SU-DHL-6 (cell line): Measurements from ENCODE around the gene GRIN2A.

Experiments
- H2AFZ ChIP-seq: fragments of 200-600 bp; sonication (generic); 2 replicates; pipeline ENCODE4 v1.6.1; 2014; ENCODE audit warnings: low read depth, mild to moderate bottlenecking, moderate library complexity, mixed read lengths, antibody characterized with exemption, low read length; ENCODE audit not compliant: severe bottlenecking
- H3F3A ChIP-seq: fragments of 200-600 bp; shearing (Covaris generic); 2 replicates; pipeline ENCODE4 v1.6.0; 2016; ENCODE audit warnings: antibody characterized with exemption, mild to moderate bottlenecking; ENCODE audit not compliant: insufficient read depth
- H3K27ac ChIP-seq: fragments of 200-600 bp; sonication (generic); 2 replicates; pipeline ENCODE4 v1.5.1; 2016; ENCODE audit warnings: low read depth, mild to moderate bottlenecking, low read length, moderate library complexity, mixed read lengths
- H3K27me3 ChIP-seq: fragments of 200-600 bp; sonication (generic), shearing (Covaris generic); 2 replicates; pipeline ENCODE4 v1.6.0; 2014; ENCODE audit warnings: mild to moderate bottlenecking, low read length
- H3K36me3 ChIP-seq: fragments of 200-600 bp; sonication (generic); 2 replicates; pipeline ENCODE4 v1.6.1; 2014; ENCODE audit warnings: mild to moderate bottlenecking, low read length, mixed read lengths
- H3K4me2 ChIP-seq: fragments of 300-600, 200-600 bp; shearing (Covaris generic), sonication (generic); 2 replicates; pipeline ENCODE4 v1.6.0; 2014; ENCODE audit warnings: low read length, low read depth, mild to moderate bottlenecking; ENCODE audit not compliant: poor library complexity, severe bottlenecking
- H3K4me3 ChIP-seq: fragments of 200-600 bp; sonication (generic); 2 replicates; pipeline ENCODE4 v1.5.1; 2014; ENCODE audit warnings: antibody characterized with exemption, low read length, mild to moderate bottlenecking, mixed read lengths; ENCODE audit not compliant: insufficient read depth, poor library complexity, severe bottlenecking
- H3K79me2 ChIP-seq: fragments of 200-600 bp; sonication (generic); 2 replicates; pipeline ENCODE4 v1.6.1; 2014; ENCODE audit warnings: mild to moderate bottlenecking, low read length, moderate library complexity; ENCODE audit not compliant: insufficient read depth
- H3K9ac ChIP-seq: fragments of 200-600 bp; sonication (generic); 2 replicates; pipeline ENCODE4 v1.7.0; 2014; ENCODE audit warnings: mild to moderate bottlenecking, low read length
- H3K9me2 ChIP-seq: fragments of 200-600 bp; sonication (generic); replicated peaks from 2 replicates; pipeline ENCODE4 v1.6.1; 2014; ENCODE audit warnings: low read length; ENCODE audit not compliant: insufficient read depth
- H3K9me3 ChIP-seq: fragments of 200-600 bp; sonication (generic); 2 replicates; pipeline ENCODE4 v1.6.1; 2014; ENCODE audit warnings: low read length, mixed read lengths; ENCODE audit not compliant: insufficient read depth
- H4K20me1 ChIP-seq: fragments of 200-600 bp; sonication (generic); 2 replicates; pipeline ENCODE4 v1.6.1; 2014; ENCODE audit warnings: low read depth, mild to moderate bottlenecking, antibody characterized with exemption, low read length, moderate library complexity, mixed read lengths
- CTCF ChIP-seq: fragments of 200-600 bp; sonication (generic); IDR thresholded peaks from one replicate; pipeline ENCODE4 v1.5.1; 2017; ENCODE audit warnings: antibody characterized with exemption, mild to moderate bottlenecking, low read length, moderate library complexity; ENCODE audit not compliant: insufficient read depth, poor library complexity, severe bottlenecking
- EZH2phosphoT487 ChIP-seq: fragments of 200-600 bp; sonication (generic), shearing (Covaris generic); conservative IDR thresholded peaks from 2 replicates; pipeline ENCODE4 v1.6.1; 2018; ENCODE audit warnings: mild to moderate bottlenecking, antibody characterized with exemption, low read length, moderate library complexity, mixed read lengths

The GRIN2A gene

DNA sequence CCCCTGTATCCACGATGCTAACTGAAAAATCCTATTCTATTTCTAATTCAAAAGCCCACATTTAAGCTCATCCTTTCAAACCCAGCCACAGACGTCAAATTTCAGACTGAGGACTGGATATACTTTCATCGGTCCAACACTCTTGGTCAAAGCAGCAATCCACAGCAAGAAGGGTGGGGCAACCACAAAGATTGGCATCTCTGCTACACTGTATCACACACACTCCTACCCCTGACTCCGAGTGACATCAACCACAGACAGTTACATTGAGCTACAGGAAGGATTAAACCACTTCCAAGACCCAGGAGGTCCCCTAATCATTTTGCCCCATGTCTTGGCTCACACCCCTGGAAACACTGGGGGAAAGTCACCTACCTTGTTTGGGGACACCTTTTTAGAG is 61.3 kb downstream of the GRIN2A start:
- no peaks in the 10 kb centered on the region for H4K20me1 ChIP-seq
- H3K4me2 ChIP-seq, result no peak overlapping the region
- no peaks in the 10 kb centered on the region for H3K9me3 ChIP-seq
- H2AFZ ChIP-seq, result no peak overlapping the region
- H3K9ac ChIP-seq, result no peak overlapping the region
- no peaks in the 10 kb centered on the region for H3K9me2 ChIP-seq
- no peaks in the 10 kb centered on the region for H3F3A ChIP-seq
- H3K4me3 ChIP-seq, result no peak overlapping the region
- no peaks in the 10 kb centered on the region for H3K36me3 ChIP-seq
- TF ChIP-seq CTCF (no peak), EZH2phosphoT487 (no peak)
- H3K27ac ChIP-seq, result no peak overlapping the region
- H3K27me3 ChIP-seq, result no peaks in the 10 kb centered on the region
- H3K79me2 ChIP-seq, result no peaks in the 10 kb centered on the region

DNA sequence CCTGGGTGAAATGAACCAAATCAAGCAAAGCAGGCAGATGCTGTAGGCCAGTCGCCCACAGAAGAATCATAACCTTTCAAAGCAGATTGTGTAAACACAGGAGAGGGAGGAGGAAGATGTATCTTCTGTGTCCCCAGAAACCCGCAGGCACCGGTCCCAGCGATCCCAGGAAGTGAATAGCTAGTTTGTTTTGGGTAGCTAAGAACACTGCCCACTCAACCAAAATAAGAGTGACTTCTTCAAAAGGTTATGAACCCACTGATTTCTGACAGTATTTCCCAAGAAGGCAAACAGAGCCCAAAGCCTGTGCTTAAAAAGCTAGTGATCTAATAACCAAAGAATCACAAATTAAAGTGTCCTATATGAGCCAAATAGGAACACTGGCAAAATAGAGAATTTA is 67.8 kb downstream of the GRIN2A start:
- no peak overlapping the region for H3K4me2 ChIP-seq
- H4K20me1 ChIP-seq, result no peaks in the 10 kb centered on the region
- H3K27me3 ChIP-seq, result no peaks in the 10 kb centered on the region
- no peaks in the 10 kb centered on the region for H3F3A ChIP-seq
- no peaks in the 10 kb centered on the region for H3K79me2 ChIP-seq
- no peaks in the 10 kb centered on the region for H3K36me3 ChIP-seq
- H3K27ac ChIP-seq, result no peak overlapping the region
- H2AFZ ChIP-seq, result no peak overlapping the region
- H3K9ac ChIP-seq, result no peak overlapping the region
- no peaks in the 10 kb centered on the region for H3K9me2 ChIP-seq
- H3K4me3 ChIP-seq, result no peak overlapping the region
- no peaks in the 10 kb centered on the region for H3K9me3 ChIP-seq
- TF ChIP-seq EZH2phosphoT487 (no peak), CTCF (no peak)

- TF ChIP-seq CTCF (no peak), EZH2phosphoT487 (no peak)
- Histone ChIP-seq H3K36me3 (no peaks in the 10 kb centered on the region), H4K20me1 (no peaks in the 10 kb centered on the region)
Measured at GRCh38 chr16:10113248-10113647, 69.0 kb downstream of the GRIN2A start.

More at GRCh38 chr16:10113248-10113647, 69.0 kb downstream of the GRIN2A start:
- no peaks in the 10 kb centered on the region for H3F3A ChIP-seq
- no peaks in the 10 kb centered on the region for H3K9me3 ChIP-seq
- no peak overlapping the region for H2AFZ ChIP-seq
- no peak overlapping the region for H3K9ac ChIP-seq
- H3K27me3 ChIP-seq, result no peaks in the 10 kb centered on the region
- no peaks in the 10 kb centered on the region for H3K79me2 ChIP-seq
- no peaks in the 10 kb centered on the region for H3K9me2 ChIP-seq
- H3K27ac ChIP-seq, result no peak overlapping the region
- H3K4me3 ChIP-seq, result no peak overlapping the region
- no peak overlapping the region for H3K4me2 ChIP-seq
